Astrocyte of the spinal cord (primary cell): Measurements from ENCODE around the gene EGFR.

ENCODE experiments used
- DNase-seq: peaks from one replicate; pipeline ENCODE4 v3.0.0; 2011; ENCODE audit warnings: low read depth, low spot score
- H3K4me3 ChIP-seq: 2 replicates; pipeline ENCODE4 v1.5.1; 2011; ENCODE audit warnings: low read depth, mild to moderate bottlenecking, low read length, moderate library complexity
- CTCF ChIP-seq: IDR thresholded peaks from 2 replicates; pipeline ENCODE4 v1.5.1; 2012; ENCODE audit warnings: low read depth, mild to moderate bottlenecking, low read length, inconsistent platforms
- in situ Hi-C: cut with HindIII; loops from 2 replicates; pipeline ENCODE4 v1.10.0; 2017; ENCODE audit warnings: low sequenced_read_pairs

EGFR gene

DNA sequence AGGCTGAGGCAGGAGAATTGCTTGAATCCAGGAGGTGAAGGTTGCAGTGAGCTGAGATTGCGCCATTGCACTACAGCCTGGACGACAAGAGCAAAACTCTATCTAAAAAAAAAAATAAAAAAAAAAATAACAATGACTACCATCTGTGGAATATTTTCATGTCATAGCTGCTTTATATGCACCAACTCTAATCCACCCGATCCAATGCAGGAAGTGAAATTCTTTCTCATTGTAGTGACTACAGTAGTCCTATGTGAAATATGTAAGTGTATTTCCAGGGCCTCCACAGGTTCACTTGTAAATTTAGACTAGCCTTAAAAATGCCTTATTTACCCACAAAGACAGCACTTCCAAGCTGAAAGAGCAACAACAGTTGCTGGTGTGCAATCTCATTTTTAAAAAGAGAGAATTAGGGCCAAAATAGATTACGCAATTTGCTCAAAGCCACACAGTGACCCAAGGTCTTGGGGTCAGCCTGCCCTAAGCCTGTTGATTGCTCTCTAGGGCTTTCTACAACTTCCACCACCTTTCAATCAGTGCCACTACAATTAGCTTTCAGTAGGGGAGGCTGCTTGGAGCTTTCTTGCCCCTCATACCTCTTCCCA lies 25.8 kb upstream of the EGFR start:
- TF ChIP-seq CTCF, result no peak
- H3K4me3 ChIP-seq, result no peak overlapping the region
- DNase-seq, result no peak
- in situ Hi-C loops, result no loop called here

DNA sequence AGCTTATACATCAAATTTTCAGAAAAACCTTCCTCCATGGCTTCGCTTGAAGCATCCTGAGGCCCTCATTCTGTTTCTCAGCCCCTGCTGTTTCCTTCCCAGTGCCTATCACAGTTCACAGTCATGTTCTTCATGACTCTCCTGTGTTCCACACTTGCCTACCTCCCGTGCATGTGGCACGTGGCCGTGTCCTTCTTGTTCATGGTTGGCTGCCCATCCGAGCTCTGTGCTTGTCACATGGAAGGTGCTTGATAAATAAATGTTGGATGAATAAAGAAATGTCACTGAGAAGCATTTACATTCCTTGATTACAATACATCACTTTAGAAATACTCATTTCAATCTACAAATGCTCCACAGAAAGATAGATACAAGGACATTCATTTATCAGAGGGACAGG lies 23.7 kb upstream of the EGFR start:
- TF ChIP-seq CTCF, result no peak
- H3K4me3 ChIP-seq, result no peak overlapping the region
- no peak for DNase-seq
- in situ Hi-C loops, result no loop called here

GRCh38 chr7:54995610-54996363 lies 23.0 kb upstream of the EGFR start:
- TF ChIP-seq CTCF, result no peak
- peak; percentile 53 for DNase-seq
- in situ Hi-C loops, result no loop called here
- no peak overlapping the region for H3K4me3 ChIP-seq

DNA sequence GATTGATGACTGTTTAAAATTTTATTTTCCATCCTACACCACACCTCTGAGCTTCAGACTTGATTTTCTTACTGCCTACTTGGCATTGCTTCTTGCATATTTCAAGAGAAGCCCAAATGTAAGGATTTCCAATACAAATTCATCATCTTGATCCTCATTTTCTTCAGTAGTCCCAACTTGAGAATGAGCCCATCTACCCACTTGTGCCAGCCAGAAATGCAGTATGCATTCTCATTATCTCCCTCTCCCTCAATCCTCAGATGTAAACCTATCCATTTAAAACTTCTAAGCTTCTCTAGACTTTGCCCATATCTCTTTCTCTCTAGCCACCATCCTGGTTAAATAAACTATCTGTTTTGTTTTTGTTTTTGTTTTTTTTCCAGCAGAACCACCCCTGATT lies 22.4 kb upstream of the EGFR start:
- TF ChIP-seq CTCF, result no peak
- no peak for DNase-seq
- in situ Hi-C loops, result no loop called here
- no peak overlapping the region for H3K4me3 ChIP-seq

- no peak overlapping the region for H3K4me3 ChIP-seq
- TF ChIP-seq CTCF, result no peak
- in situ Hi-C loops, result no loop called here
- no peak for DNase-seq
Observed at GRCh38 chr7:55004579-55004978, 14.2 kb upstream of the EGFR start.

GRCh38 chr7:55005241-55005851 lies 13.5 kb upstream of the EGFR start:
- in situ Hi-C loops, result no loop called here
- TF ChIP-seq CTCF, result no peak

More at GRCh38 chr7:55005241-55005851, 13.5 kb upstream of the EGFR start:
- DNase-seq, result no peak
- no peak overlapping the region for H3K4me3 ChIP-seq
